Activated CD4-positive, CD25-positive, alpha-beta regulatory T cell treated with anti-CD3 and anti-CD28 coated beads, Interleukin-2, amount 50 U/mL, for 16 hours (primary cell): ENCODE results near the gene CDV3.
"Not testable (repeated sequence)": the region's sequence is repeated elsewhere in the genome, so short reads cannot be mapped to it uniquely, and the experiment has no call there.

Experiments
- DNase-seq: peaks from one replicate; pipeline ENCODE4 v3.0.0-alpha.2; 2020; ENCODE audit warnings: low read depth, low spot score

The CDV3 gene

DNA sequence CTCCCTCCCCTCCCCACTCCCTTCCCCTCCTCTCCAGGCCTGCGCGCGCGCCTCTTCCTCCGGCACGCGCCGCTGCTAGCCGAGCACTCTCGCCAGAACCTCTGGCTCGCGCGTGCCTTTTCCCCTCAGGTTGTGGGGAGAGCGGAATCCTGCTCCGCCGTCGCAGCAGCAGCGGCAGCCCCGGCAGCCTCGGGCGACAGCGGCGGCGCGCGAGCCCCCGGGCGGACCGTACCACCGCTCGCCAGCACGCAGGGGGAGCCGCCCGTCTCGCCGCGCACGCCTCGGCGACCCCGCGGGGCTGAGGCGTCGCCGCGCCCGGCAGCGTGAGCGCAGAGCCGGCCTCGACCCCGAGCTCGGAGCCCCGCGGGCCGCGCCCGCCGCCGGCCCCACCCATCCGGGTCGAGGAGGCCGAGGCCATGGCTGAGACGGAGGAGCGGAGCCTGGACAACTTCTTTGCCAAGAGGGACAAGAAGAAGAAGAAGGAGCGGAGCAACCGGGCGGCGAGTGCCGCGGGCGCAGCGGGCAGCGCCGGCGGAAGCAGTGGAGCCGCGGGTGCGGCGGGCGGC, at the start of gene CDV3:
Gene CDV3, plus strand, starts transcription at position 58 of the 566 bp plus-strand sequence. Its CDS starts 359 bp downstream, at position 417.
- no peak for DNase-seq

GRCh38 chr3:133523758-133524157, 49.7 kb upstream of the CDV3 start:
- not testable (repeated sequence) for DNase-seq

DNA sequence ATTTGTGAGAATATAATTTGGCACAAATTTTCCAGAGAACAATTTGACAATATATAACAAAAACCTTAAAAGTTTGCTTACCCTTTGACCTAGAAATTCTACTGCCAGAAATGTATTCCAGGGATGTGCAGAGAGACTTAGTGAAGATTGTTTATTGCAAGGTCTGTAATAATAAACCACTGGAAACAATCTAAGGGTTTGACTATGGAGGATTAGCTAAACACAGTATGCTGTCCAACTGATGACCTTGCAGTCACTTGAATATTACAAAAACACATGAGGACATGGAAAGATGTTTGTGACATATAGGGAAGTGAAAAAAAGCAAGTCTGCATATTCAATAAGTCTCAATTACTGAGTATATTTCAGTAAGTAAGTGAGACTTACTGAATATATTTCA, 48.1 kb upstream of the CDV3 start:
- DNase-seq, result no peak

- DNase-seq, result no peak
Observed at GRCh38 chr3:133527081-133527715, 46.3 kb upstream of the CDV3 start.

- DNase-seq, result no peak
Observed at GRCh38 chr3:133529809-133530208, 43.7 kb upstream of the CDV3 start.

GRCh38 chr3:133531981-133532380, 41.5 kb upstream of the CDV3 start:
- no peak for DNase-seq

DNA sequence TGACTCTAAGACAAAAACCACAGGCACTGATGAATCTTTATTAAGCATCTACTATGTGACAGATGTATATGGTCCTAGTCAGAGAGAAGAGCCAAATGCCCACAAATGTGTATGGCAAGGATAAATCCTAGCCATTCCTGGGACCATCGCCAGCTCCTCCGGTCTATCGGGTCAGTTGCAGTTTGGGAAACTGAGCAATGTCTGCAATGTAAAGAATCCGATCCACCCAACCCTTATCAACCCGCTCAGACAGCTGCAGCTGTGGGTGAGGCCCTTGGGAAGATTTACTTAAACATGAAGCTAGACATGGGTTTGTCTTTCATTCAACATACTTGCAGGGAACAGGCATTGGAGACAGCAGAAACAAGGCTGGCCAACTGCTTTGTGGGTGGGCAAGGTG, 40.5 kb upstream of the CDV3 start:
- no peak for DNase-seq

GRCh38 chr3:133535971-133536881, 37.3 kb upstream of the CDV3 start:
- DNase-seq, result no peak

DNA sequence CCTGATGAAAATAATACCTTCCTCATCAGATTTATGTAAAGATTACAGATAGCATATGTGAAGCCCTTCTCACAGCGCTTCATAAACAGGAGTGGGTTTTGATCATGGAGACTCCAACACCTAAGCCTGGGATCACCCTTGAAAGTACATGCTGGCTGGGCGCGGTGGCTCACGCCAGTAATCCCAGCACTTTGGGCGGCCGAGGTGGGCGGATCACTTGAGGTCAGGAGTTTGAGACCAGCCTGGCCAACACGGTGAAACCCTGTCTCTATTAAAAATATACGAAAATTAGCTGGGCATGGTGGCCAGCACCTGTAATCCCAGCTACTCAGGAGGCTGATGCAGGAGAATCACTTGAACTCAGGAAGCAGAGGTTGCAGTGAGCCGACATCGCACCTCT, 36.4 kb upstream of the CDV3 start:
- DNase-seq, result not testable (repeated sequence)

- DNase-seq, result no peak
Observed at GRCh38 chr3:133538154-133538553, 35.3 kb upstream of the CDV3 start.

DNA sequence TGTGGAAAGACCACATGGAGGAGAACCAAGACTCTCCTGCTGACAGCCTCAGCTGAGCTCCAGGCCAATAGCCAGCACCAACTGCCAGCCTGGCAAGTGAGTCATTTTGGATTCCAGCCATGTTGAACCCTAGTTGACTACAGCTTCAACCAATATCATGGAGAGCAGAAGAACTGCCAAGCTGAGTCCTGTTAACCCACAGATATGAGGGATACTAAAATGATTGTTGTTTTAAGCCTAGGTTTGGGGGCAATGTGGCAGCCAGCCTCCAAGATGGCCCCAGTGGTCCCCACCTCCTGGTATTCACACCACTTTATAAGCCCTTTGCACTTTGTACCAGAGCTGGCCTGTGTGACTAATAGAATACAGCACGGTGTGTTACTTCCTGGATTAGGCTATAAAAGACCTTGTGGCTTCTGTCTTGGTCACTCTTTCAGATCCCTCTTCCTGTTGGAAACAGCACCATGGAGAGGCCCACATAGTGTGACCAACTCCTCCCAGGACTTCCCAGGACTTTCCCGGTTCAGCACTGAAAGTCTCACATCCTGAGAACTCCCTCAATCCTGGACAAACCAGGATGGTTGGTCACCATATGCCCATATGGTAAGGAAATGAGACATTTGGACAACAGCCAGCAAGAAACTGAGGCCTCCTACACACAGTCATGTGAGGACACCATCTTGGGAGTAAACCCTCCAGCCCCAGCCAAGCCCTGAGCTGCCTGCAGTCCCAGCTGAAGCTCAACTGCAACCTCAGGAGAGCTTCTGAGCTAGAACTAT, 32.4 kb upstream of the CDV3 start:
- DNase-seq, result no peak

GRCh38 chr3:133542871-133543270, 30.6 kb upstream of the CDV3 start:
- DNase-seq, result no peak

- not testable (repeated sequence) for DNase-seq
Observed at GRCh38 chr3:133544983-133545382, 28.5 kb upstream of the CDV3 start.

- DNase-seq, result no peak
Observed at GRCh38 chr3:133547432-133548041, 25.9 kb upstream of the CDV3 start.

GRCh38 chr3:133548090-133548489, 25.4 kb upstream of the CDV3 start:
- DNase-seq, result no peak

DNA sequence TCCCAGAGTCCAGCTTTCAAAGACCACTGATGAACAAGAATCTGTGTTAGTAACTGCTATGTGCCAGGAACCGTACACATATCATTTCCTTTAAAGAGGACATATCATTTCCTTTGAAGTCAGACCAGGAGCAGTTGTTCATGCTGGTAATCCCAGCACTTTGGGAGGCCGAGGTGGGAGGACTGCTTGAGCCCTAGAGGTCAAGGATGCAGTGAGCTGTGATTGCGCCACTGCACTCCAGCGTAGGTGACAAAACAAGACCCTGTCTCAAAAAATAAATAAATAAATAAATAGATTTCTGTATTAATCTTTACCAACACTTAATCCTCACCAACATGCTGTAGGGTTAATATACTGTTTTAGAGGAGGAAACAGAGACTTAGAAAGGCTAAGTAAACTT, 23.9 kb upstream of the CDV3 start:
- DNase-seq, result no peak

- DNase-seq, result not testable (repeated sequence)
Observed at GRCh38 chr3:133551589-133551988, 21.9 kb upstream of the CDV3 start.

- DNase-seq, result no peak
Observed at GRCh38 chr3:133561679-133562078, 11.8 kb upstream of the CDV3 start.

DNA sequence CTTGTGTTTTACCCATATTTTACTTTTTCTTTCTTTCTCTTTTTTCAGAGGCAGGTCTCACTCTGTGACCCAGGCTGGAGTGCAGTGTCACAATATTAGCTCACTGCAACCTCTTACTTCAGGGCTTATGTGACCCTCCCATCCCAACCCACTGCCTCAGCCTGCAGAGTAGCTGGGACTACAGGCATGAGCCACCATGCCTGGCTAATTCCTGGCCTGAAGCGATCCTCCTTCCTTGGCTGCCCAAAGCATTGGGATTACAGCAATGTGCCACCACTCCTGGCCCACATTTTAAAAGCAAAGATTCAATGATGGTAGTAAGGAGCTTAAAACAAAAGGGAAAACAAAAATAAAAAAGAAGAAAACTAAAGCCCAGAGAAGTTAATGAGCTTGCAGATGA, 11.1 kb upstream of the CDV3 start:
- DNase-seq, result no peak

GRCh38 chr3:133563186-133563591, 10.3 kb upstream of the CDV3 start:
- no peak for DNase-seq

- DNase-seq, result no peak
Observed at GRCh38 chr3:133563816-133564215, 9.7 kb upstream of the CDV3 start.
